HEK293T (cell line): Measurements from ENCODE around the gene OXTR.

Experiments
- BHLHE40 ChIP-seq: fragments of 450-650 bp; IDR thresholded peaks from 2 replicates; pipeline ENCODE4 v1.6.1; 2016; ENCODE audit warnings: mild to moderate bottlenecking, moderate library complexity, borderline replicate concordance
- CTBP1 ChIP-seq: fragments of 450-650 bp; IDR thresholded peaks from 2 replicates; pipeline ENCODE4 v1.6.1; 2016; ENCODE audit warnings: borderline replicate concordance
- ELF4 ChIP-seq: fragments of 450-650 bp; IDR thresholded peaks from 2 replicates; pipeline ENCODE4 v1.6.1; 2017; ENCODE audit warnings: antibody characterized with exemption
- FOXA1 ChIP-seq: fragments of 450-650 bp; IDR thresholded peaks from 2 replicates; pipeline ENCODE4 v1.6.1; 2016; ENCODE audit warnings: mild to moderate bottlenecking
- FOXM1 ChIP-seq: fragments of 450-650 bp; IDR thresholded peaks from 2 replicates; pipeline ENCODE4 v1.6.1; 2017; ENCODE audit warnings: mild to moderate bottlenecking, borderline replicate concordance
- NFRKB ChIP-seq: fragments of 450-650 bp; IDR thresholded peaks from 2 replicates; pipeline ENCODE4 v1.6.1; 2016; ENCODE audit warnings: mild to moderate bottlenecking, moderate library complexity
- SP1 ChIP-seq: fragments of 450-650 bp; IDR thresholded peaks from 2 replicates; pipeline ENCODE4 v1.6.1; 2017
- SUZ12 ChIP-seq: fragments of 450-650 bp; IDR thresholded peaks from 2 replicates; pipeline ENCODE4 v1.6.1; 2016; ENCODE audit warnings: mild to moderate bottlenecking

DNA sequence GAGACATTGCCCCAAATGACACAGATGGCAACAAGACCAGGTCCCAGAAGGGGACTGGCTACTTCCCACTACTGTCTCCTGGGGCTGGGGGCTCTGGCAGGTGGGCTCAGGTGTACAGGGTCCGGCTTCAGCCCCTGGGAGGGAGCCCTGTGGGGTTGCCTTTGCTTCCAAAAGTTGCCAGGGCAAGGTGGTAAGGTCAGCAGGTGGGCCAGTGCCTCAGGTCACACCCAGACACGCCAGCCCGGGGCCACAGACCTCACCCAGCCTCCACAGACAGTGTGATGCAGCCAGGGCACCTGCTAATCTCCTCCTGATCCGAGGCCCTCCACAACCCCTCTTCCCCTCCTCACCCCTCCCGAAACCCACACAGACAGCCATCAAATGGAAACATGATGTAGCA, 7.5 kb downstream of the OXTR start:
- TF ChIP-seq FOXM1 (no peak), BHLHE40 (no peak), SUZ12 (no peak), ELF4 (no peak), SP1 (no peak), CTBP1 (no peak), NFRKB (no peak), FOXA1 (no peak)
